Mesendoderm (in vitro differentiated cells): ENCODE data around the gene KCNQ1.

Source experiments
- DNase-seq: peaks from one replicate; pipeline ENCODE4 v3.0.0; 2013
- H2AK5ac ChIP-seq: 2 replicates; pipeline ENCODE4 v1.6.1; 2013; ENCODE audit warnings: low read length, inconsistent platforms
- H2BK120ac ChIP-seq: 2 replicates; pipeline ENCODE4 v1.6.1; 2013; ENCODE audit warnings: low read depth, mild to moderate bottlenecking, low read length, moderate library complexity, mixed read lengths
- H2BK15ac ChIP-seq: replicated peaks from 2 replicates; pipeline ENCODE4 v1.6.1; 2013; ENCODE audit warnings: low read depth, mild to moderate bottlenecking, moderate library complexity
- H2BK5ac ChIP-seq: 2 replicates; pipeline ENCODE4 v1.6.1; 2013; ENCODE audit warnings: low read length, inconsistent platforms
- H3K18ac ChIP-seq: 2 replicates; pipeline ENCODE4 v1.6.1; 2013; ENCODE audit warnings: mild to moderate bottlenecking, low read length, mixed read lengths
- H3K23ac ChIP-seq: one replicate; pipeline ENCODE4 v1.6.1; 2013; ENCODE audit warnings: low read length
- H3K27ac ChIP-seq: 2 replicates; pipeline ENCODE4 v1.5.1; 2013; ENCODE audit warnings: low read depth, mild to moderate bottlenecking, inconsistent platforms, low read length, moderate library complexity
- H3K27me3 ChIP-seq: 2 replicates; pipeline ENCODE4 v1.6.1; 2013; ENCODE audit warnings: low read length, control low read depth, mild to moderate bottlenecking, inconsistent platforms; ENCODE audit not compliant: insufficient read depth, poor library complexity
- H3K36me3 ChIP-seq: 2 replicates; pipeline ENCODE4 v1.6.1; 2013; ENCODE audit warnings: low read length, inconsistent platforms; ENCODE audit not compliant: control insufficient read depth, insufficient read depth
- H3K4ac ChIP-seq: one replicate; pipeline ENCODE4 v1.6.1; 2013; ENCODE audit warnings: low read depth, mild to moderate bottlenecking, low read length, moderate library complexity
- H3K4me1 ChIP-seq: 2 replicates; pipeline ENCODE4 v1.6.1; 2013; ENCODE audit warnings: low read depth, low read length, inconsistent platforms; ENCODE audit not compliant: control insufficient read depth
- H3K4me2 ChIP-seq: 2 replicates; pipeline ENCODE4 v1.6.1; 2013; ENCODE audit warnings: low read length
- H3K4me3 ChIP-seq: 2 replicates; pipeline ENCODE4 v1.5.1; 2013; ENCODE audit warnings: mild to moderate bottlenecking, low read length
- H3K56ac ChIP-seq: one replicate; pipeline ENCODE4 v1.6.1; 2013; ENCODE audit warnings: low read length
- H3K79me1 ChIP-seq: 2 replicates; pipeline ENCODE4 v1.6.1; 2013; ENCODE audit warnings: low read length, inconsistent platforms
- H3K79me2 ChIP-seq: 2 replicates; pipeline ENCODE4 v1.6.1; 2013; ENCODE audit warnings: mild to moderate bottlenecking, low read length; ENCODE audit not compliant: control insufficient read depth, insufficient read depth
- H3K9ac ChIP-seq: 2 replicates; pipeline ENCODE4 v1.6.1; 2013; ENCODE audit warnings: low read length, inconsistent platforms
- H4K5ac ChIP-seq: one replicate; pipeline ENCODE4 v1.6.1; 2013; ENCODE audit warnings: low read length
- H4K8ac ChIP-seq: one replicate; pipeline ENCODE4 v1.6.1; 2013; ENCODE audit warnings: low read depth, mild to moderate bottlenecking, control low read depth, low read length, moderate library complexity
- WGBS: extraction: QIAGEN DNeasy Blood & Tissue Kit; methylation state at CpG from one replicate; pipeline ENCODE4 v1.1.7; 2013; ENCODE audit warnings: low lambda C conversion rate, missing lambda C conversion rate; ENCODE audit not compliant: insufficient coverage; ENCODE audit errors: extremely low coverage; 5-methylcytosine and 5-hydroxymethylcytosine counted together

The KCNQ1 gene

GRCh38 chr11:2541881-2542361 is 97.1 kb downstream of the KCNQ1 start:
- Histone ChIP-seq H4K8ac (no peak overlapping the region), H2AK5ac (no peak overlapping the region), H3K9ac (no peak overlapping the region), H3K4me1 (no peaks in the 10 kb centered on the region), H3K79me1 (no peaks in the 10 kb centered on the region), H4K5ac (no peak overlapping the region), H3K27ac (no peak overlapping the region), H2BK120ac (no peak overlapping the region), H2BK15ac (no peak overlapping the region), H3K4me2 (no peak overlapping the region), H3K56ac (no peak overlapping the region), H3K27me3 (no peaks in the 10 kb centered on the region), H3K36me3 (no peaks in the 10 kb centered on the region), H3K4me3 (no peak overlapping the region), H3K18ac (no peak overlapping the region), H3K4ac (no peak overlapping the region), H2BK5ac (no peak overlapping the region), H3K23ac (no peak overlapping the region), H3K79me2 (no peaks in the 10 kb centered on the region)
- DNase-seq = no peak
- no CpG with 5 or more reads among the region's 14 CpGs for WGBS

DNA sequence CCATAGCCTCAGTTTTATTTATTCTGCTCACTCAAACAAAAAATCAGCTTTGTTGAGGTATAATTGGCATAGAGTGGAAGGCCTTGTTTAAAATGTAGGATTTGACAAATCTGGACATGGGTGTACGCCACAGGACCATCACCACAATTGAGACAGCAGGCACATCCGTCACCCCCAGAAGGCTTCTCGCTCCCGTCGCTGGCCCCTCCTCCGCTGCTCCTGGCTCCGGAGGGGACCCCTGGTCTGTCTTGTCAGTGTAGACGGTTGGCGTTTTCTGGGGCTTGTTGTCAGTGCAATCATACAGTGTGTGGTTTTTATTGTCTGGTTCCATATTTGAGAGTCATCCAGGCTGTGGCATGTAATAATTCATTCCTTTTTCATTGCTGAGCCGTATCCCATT is 97.6 kb downstream of the KCNQ1 start:
- no peak overlapping the region for H3K4ac ChIP-seq
- no peak overlapping the region for H4K5ac ChIP-seq
- no peak overlapping the region for H3K4me2 ChIP-seq
- no peak for DNase-seq
- no peak overlapping the region for H3K18ac ChIP-seq
- no peak overlapping the region for H2BK5ac ChIP-seq
- H3K27me3 ChIP-seq = no peaks in the 10 kb centered on the region
- H4K8ac ChIP-seq = no peak overlapping the region
- H3K27ac ChIP-seq = no peak overlapping the region
- H2BK15ac ChIP-seq = no peak overlapping the region
- no peaks in the 10 kb centered on the region for H3K36me3 ChIP-seq
- no peak overlapping the region for H3K56ac ChIP-seq
- no peaks in the 10 kb centered on the region for H3K79me2 ChIP-seq
- no peak overlapping the region for H2BK120ac ChIP-seq
- no peak overlapping the region for H3K23ac ChIP-seq
- H3K4me1 ChIP-seq = no peaks in the 10 kb centered on the region
- WGBS = no CpG with 5 or more reads among the region's 10 CpGs
- H2AK5ac ChIP-seq = no peak overlapping the region
- H3K9ac ChIP-seq = no peak overlapping the region
- no peak overlapping the region for H3K4me3 ChIP-seq
- no peaks in the 10 kb centered on the region for H3K79me1 ChIP-seq

GRCh38 chr11:2547806-2548205 is 103.0 kb downstream of the KCNQ1 start:
- Histone ChIP-seq H3K56ac (no peak overlapping the region), H2BK5ac (no peak overlapping the region), H2BK15ac (no peak overlapping the region), H3K23ac (no peak overlapping the region), H3K4ac (no peak overlapping the region), H3K4me2 (no peak overlapping the region), H3K27me3 (no peaks in the 10 kb centered on the region), H3K9ac (no peak overlapping the region), H3K79me2 (no peaks in the 10 kb centered on the region), H2BK120ac (no peak overlapping the region), H3K36me3 (no peaks in the 10 kb centered on the region), H3K4me3 (no peak overlapping the region), H3K4me1 (no peaks in the 10 kb centered on the region), H4K8ac (no peak overlapping the region), H3K18ac (no peak overlapping the region), H2AK5ac (no peak overlapping the region), H4K5ac (no peak overlapping the region), H3K79me1 (no peaks in the 10 kb centered on the region), H3K27ac (no peak overlapping the region)
- WGBS = no CpG with 5 or more reads among the region's 16 CpGs
- DNase-seq = no peak

DNA sequence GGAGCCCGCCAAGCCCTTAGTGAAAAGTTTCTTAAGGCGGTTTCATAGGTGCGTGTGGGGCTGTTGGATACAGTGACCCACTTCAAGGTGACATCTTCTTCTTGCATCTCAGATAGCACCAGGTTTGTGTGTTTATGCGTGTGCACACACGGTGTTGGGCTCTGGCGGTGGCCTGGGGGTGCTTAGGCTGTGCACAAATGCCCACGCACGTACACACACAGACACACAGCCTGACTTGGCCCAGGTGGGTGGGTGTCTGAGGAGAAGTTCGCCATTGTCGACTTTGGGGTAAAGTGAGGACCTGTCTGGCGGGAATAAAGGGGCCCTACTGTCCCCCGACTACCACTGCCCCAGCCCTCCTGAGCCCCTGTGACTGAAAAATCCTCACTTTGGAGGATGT is 103.8 kb downstream of the KCNQ1 start:
- H3K36me3 ChIP-seq = no peaks in the 10 kb centered on the region
- no peak overlapping the region for H3K4ac ChIP-seq
- no peak overlapping the region for H3K23ac ChIP-seq
- WGBS = no CpG with 5 or more reads among the region's 12 CpGs
- H4K8ac ChIP-seq = no peak overlapping the region
- no peak overlapping the region for H2BK120ac ChIP-seq
- no peaks in the 10 kb centered on the region for H3K27me3 ChIP-seq
- no peak overlapping the region for H4K5ac ChIP-seq
- no peak overlapping the region for H3K27ac ChIP-seq
- DNase-seq = no peak
- no peaks in the 10 kb centered on the region for H3K79me1 ChIP-seq
- H3K4me1 ChIP-seq = no peaks in the 10 kb centered on the region
- H2BK15ac ChIP-seq = no peak overlapping the region
- H2AK5ac ChIP-seq = no peak overlapping the region
- no peak overlapping the region for H2BK5ac ChIP-seq
- no peak overlapping the region for H3K9ac ChIP-seq
- no peak overlapping the region for H3K56ac ChIP-seq
- no peaks in the 10 kb centered on the region for H3K79me2 ChIP-seq
- H3K4me3 ChIP-seq = no peak overlapping the region
- H3K18ac ChIP-seq = no peak overlapping the region
- H3K4me2 ChIP-seq = no peak overlapping the region

- Histone ChIP-seq H3K27me3 (no peaks in the 10 kb centered on the region), H3K18ac (no peak overlapping the region), H2BK5ac (no peak overlapping the region), H3K9ac (no peak overlapping the region), H3K56ac (no peak overlapping the region), H3K4me1 (no peaks in the 10 kb centered on the region), H3K79me1 (no peaks in the 10 kb centered on the region), H3K4me3 (no peak overlapping the region), H3K79me2 (no peaks in the 10 kb centered on the region), H3K36me3 (no peaks in the 10 kb centered on the region), H4K8ac (no peak overlapping the region), H3K23ac (no peak overlapping the region), H4K5ac (no peak overlapping the region), H2AK5ac (no peak overlapping the region), H2BK15ac (no peak overlapping the region), H2BK120ac (no peak overlapping the region), H3K4me2 (no peak overlapping the region), H3K4ac (no peak overlapping the region), H3K27ac (no peak overlapping the region)
- no peak for DNase-seq
- WGBS = no CpG with 5 or more reads among the region's 7 CpGs
These were observed 104.3 kb downstream of the KCNQ1 start for GRCh38 chr11:2549080-2549479.

- no peak overlapping the region for H3K4ac ChIP-seq
- no peak for DNase-seq
- WGBS = no CpG with 5 or more reads among the region's 13 CpGs
- no peak overlapping the region for H4K5ac ChIP-seq
- no peaks in the 10 kb centered on the region for H3K27me3 ChIP-seq
- H3K27ac ChIP-seq = no peak overlapping the region
- no peak overlapping the region for H2AK5ac ChIP-seq
- no peaks in the 10 kb centered on the region for H3K4me1 ChIP-seq
- H3K9ac ChIP-seq = no peak overlapping the region
- H4K8ac ChIP-seq = no peak overlapping the region
- H3K56ac ChIP-seq = no peak overlapping the region
- no peak overlapping the region for H3K4me2 ChIP-seq
- H3K79me1 ChIP-seq = no peaks in the 10 kb centered on the region
- no peak overlapping the region for H3K23ac ChIP-seq
- no peaks in the 10 kb centered on the region for H3K36me3 ChIP-seq
- H2BK120ac ChIP-seq = no peak overlapping the region
- no peak overlapping the region for H2BK15ac ChIP-seq
- no peak overlapping the region for H3K18ac ChIP-seq
- no peak overlapping the region for H3K4me3 ChIP-seq
- H2BK5ac ChIP-seq = no peak overlapping the region
- H3K79me2 ChIP-seq = no peaks in the 10 kb centered on the region
These were observed 104.7 kb downstream of the KCNQ1 start for GRCh38 chr11:2549491-2549875.
